Bone marrow (tissue), 2 donors: ENCODE measurements around the gene TOM1.

Experiments used
- DNase-seq, 2 donors: peaks; one replicate each; lab custom pipeline; 2025; lab: John Stamatoyannopoulos, UW

Gene TOM1

GRCh38 chr22:35394810-35395563 is 95.3 kb downstream of the TOM1 start:
- no peak for DNase-seq

DNA sequence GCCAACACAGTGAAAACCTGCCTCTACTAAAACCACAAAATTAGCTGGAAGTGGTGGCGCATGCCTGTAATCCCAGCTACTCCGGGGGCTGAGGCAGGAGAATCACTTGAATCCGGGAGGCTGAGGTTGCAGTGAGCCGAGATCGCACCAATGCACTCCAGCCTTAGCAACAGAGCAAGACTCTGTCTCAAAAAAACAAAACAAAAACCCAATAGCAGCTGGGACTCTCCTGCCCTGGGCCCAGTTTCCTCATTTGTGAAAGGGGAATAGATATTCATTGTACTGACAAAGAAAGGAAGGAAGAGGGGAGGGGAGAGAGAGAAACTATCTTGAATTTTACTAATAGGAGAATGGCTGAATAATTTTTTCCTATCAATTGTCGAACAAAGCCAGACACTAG is 96.9 kb downstream of the TOM1 start:
- DNase-seq = peak in 1 of 2 donors; percentile 44

- no peak for DNase-seq
Observed at GRCh38 chr22:35397095-35397904, 97.6 kb downstream of the TOM1 start.
